Astrocyte of the spinal cord (primary cell): ENCODE data around the gene PCNX3.

Experiments
- DNase-seq: peaks from one replicate; pipeline ENCODE4 v3.0.0; 2011; ENCODE audit warnings: low read depth, low spot score
- H3K4me3 ChIP-seq: 2 replicates; pipeline ENCODE4 v1.5.1; 2011; ENCODE audit warnings: low read depth, mild to moderate bottlenecking, low read length, moderate library complexity
- in situ Hi-C: cut with HindIII; loops from 2 replicates; pipeline ENCODE4 v1.10.0; 2017; ENCODE audit warnings: low sequenced_read_pairs
- TF ChIP-seq, protein P1 (sequence below): IDR thresholded peaks from 2 replicates; pipeline ENCODE4 v1.5.1; 2012; ENCODE audit warnings: low read depth, mild to moderate bottlenecking, low read length, inconsistent platforms

PCNX3 gene

DNA sequence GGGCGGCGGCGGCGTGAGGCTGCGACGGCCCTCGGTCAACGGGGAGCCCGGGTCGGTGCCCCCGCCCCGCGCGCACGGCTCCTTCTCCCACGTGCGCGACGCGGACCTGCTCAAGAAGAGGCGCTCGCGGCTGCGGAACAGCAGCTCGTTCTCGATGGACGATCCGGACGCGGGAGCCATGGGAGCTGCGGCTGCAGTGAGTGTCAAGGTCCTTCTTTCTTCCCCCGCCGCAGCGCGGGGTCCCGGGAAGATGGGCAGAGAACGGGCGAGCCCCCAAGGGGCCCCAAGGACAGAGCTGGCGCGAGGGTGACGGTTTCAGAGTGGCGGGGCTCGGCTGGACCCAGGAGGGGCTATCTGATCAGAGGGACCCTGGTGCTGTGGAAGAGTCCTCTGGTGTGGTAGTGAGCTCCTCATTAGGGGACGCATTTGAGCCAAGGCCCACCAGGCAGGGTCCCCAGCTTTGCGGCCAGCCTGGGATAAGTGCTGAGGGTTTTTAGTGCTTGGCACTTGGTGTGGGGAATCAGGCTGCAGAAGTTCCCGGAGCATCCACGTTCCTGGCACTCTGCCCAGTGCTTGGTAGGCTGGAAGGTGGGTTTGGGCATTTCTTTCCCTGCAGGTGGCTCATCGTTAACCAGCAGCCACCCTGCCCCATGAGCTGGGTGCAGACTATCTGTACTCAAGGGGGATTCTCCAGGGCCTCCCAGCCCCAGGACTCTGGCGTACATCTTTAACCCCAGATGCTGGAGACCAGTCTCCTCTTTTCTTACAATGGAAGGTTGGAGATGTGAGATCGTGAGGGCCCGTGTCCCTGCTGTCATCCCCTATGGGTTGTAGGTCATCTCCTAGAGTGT, 30.0 kb upstream of the PCNX3 start:
- in situ Hi-C loops, result no loop called here
- no peak for DNase-seq
- TF ChIP-seq, protein P1, sequence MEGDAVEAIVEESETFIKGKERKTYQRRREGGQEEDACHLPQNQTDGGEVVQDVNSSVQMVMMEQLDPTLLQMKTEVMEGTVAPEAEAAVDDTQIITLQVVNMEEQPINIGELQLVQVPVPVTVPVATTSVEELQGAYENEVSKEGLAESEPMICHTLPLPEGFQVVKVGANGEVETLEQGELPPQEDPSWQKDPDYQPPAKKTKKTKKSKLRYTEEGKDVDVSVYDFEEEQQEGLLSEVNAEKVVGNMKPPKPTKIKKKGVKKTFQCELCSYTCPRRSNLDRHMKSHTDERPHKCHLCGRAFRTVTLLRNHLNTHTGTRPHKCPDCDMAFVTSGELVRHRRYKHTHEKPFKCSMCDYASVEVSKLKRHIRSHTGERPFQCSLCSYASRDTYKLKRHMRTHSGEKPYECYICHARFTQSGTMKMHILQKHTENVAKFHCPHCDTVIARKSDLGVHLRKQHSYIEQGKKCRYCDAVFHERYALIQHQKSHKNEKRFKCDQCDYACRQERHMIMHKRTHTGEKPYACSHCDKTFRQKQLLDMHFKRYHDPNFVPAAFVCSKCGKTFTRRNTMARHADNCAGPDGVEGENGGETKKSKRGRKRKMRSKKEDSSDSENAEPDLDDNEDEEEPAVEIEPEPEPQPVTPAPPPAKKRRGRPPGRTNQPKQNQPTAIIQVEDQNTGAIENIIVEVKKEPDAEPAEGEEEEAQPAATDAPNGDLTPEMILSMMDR, result no peak
- no peak overlapping the region for H3K4me3 ChIP-seq

DNA sequence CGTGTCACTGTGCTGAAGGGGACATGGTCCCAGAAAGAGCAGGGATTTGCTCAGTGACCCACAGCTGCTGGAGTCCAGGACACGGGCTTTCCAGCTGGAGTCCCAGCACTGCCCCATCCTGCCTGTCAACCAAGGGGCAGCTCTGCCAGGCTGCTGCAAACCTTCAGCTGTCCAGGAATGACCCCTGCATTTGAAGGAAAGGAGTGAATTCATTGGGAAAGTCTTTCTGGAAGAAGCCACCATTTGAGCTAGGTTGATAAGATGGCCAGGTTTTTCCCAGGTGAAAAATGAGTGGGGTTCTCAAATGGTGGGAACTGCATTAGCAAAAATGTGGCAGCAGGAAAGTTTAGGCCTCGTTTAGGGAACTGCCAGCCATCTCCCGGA, 29.3 kb upstream of the PCNX3 start:
- H3K4me3 ChIP-seq, result no peak overlapping the region
- no peak for DNase-seq
- in situ Hi-C loops, result no loop called here
- TF ChIP-seq, protein P1, result no peak

DNA sequence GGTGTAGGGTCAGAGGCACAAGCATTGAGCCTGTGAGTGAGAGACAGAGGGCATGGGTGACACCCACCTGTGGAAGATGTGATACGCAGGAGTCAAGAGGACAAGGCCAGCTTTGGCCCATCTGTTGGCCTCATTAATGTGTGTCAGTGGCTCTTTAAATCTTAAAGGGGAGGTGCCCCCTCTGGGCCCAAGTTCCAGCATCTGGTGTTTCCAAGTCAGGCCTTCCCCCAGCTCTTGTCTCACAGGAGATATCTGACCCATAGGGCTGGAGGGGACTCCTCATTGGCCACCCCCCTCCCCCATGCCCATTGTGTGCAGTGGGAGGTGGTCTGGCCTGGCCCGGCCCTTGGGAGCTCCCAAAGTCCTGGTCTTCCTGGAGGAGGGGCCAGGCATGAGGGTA, 28.9 kb upstream of the PCNX3 start:
- TF ChIP-seq, protein P1, result no peak
- in situ Hi-C loops, result no loop called here
- DNase-seq, result no peak
- H3K4me3 ChIP-seq, result no peak overlapping the region

DNA sequence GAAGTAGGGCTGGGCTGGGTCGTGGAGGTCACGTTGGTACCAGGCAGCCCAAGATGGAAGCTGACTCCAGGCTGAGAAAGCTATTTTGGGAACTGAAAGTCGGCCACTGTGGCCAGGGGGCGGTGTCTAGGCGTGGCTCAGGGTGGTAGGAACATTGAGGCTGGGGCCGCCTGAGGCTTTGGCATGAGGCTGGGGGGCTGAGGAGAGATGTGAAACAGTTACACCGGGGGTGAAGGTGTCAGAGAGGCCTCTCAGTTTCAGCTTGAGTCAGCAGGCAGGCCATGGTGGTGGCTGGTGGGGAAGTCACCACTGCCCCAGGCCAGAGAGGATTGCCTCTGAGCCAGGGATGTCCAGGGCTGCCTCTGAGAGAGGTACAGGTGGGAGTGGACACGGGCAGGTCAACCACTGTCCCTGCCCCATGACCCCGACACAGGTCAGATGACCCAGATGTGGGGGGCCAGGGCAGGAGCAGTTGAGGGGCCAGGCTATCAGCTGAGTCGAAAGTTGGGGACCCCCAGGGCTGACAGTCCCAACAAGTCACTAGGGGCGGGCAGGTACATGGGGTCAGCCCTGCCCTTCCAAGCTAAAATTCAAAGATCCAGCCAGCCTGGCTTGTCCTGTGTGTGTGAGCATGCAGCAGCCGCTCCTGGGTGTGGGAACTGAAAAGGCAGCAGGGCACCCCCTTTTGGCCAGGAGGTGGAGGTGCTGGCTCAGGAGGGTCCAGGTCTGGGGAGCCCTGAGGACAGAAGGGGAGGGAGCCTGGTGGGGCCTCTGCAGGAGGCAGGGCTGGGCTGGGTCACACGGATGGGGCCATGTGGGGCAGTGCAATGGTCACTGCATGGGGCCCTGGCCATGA, 27.1 kb upstream of the PCNX3 start:
- in situ Hi-C loops, result no loop called here
- H3K4me3 ChIP-seq, result no peak overlapping the region

DNA sequence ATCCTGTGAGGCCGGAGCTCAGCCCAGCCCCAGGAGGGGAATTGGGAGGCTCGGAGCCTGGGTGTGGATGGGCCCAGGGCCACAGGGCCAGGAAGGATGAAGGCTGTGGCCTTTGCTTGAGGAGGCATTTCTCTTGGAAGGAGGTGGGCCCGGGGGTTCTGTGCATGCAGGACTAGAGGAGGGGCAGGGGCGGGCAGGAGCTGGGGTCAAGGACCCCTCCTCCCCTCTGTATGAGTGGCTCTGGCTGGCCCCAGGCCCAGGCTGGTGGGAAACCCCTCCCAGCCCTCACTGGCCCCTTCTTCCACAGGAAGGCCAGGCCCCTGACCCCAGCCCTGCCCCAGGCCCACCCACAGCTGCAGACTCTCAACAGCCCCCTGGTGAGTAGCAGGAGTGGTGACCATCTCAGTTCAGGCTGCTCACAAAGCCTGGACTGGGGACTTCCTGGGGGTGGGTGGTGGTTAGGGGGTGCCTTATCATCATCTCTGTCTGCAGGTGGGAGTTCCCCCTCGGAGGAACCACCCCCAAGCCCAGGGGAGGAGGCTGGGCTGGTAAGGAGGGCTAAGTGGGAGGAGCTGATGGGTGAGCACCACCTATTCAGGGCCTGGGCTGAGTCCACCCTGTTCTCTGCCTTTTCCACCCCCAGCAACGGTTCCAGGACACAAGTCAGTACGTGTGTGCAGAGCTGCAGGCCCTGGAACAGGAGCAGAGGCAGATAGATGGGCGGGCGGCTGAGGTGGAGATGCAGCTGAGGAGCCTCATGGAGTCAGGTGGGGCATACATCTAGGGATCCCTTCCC, 25.9 kb upstream of the PCNX3 start:
- in situ Hi-C loops, result no loop called here
- DNase-seq, result no peak
- no peak overlapping the region for H3K4me3 ChIP-seq
- TF ChIP-seq, protein P1, result no peak

More for the DNA sequence above, 27.1 kb upstream of the PCNX3 start:
- TF ChIP-seq, protein P1, result peak; percentile 64
- peak; percentile 51 for DNase-seq

DNA sequence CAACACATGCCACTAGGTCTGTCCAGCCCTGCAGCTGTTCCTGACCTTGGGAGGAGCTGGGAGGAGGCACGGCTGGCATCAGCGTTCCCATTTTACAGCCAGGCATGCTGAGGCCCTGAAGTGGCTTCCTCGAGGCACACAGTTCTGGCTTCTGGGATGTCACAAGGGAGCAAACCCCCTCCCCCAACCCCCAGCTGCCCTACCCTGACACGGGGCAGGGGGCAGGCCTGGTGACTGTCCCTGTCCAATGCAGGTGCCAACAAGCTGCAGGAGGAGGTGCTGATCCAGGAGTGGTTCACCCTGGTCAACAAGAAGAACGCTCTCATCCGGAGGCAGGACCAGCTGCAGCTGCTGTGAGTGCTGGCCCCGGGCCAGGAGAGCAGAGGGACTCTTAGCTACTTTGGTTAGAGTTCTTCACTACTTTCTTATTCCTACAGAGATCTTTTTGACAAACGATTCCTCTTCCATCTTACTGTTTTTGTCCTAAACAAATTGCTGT, 25.3 kb upstream of the PCNX3 start:
- in situ Hi-C loops, result no loop called here
- no peak overlapping the region for H3K4me3 ChIP-seq
- DNase-seq, result no peak
- TF ChIP-seq, protein P1, result no peak
